GM20000 (cell line): ENCODE data around the gene GPC1.

Experiments used
- DNase-seq: peaks from one replicate; pipeline ENCODE4 v3.0.0; 2012; ENCODE audit warnings: low spot score
- CTCF ChIP-seq: IDR thresholded peaks from 2 replicates; pipeline ENCODE4 v1.5.1; 2012; ENCODE audit warnings: mild to moderate bottlenecking, control low read depth; ENCODE audit errors: extremely low read depth, missing control alignments

The GPC1 gene

DNA sequence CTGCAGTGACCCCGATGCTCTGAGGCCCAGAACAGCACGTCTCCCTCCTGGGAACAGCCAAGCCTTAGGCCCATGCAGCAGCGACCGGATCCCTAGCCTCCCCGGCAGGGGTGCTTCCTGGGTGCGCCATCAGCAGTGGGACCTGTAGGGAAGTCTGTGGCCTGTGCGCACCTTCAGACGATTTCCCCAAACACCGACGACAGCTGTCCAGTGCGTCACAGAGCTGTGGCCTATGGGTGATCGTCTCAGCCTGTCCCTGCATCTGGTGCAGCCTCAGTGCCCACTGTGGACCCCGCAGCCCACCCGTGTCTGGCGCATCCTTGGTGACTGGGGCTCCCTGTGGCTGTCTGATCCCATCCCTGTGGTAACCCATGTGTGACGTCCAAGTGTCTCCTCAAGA lies 9.0 kb downstream of the GPC1 start:
- no peak for DNase-seq
- no peak for TF ChIP-seq CTCF

DNA sequence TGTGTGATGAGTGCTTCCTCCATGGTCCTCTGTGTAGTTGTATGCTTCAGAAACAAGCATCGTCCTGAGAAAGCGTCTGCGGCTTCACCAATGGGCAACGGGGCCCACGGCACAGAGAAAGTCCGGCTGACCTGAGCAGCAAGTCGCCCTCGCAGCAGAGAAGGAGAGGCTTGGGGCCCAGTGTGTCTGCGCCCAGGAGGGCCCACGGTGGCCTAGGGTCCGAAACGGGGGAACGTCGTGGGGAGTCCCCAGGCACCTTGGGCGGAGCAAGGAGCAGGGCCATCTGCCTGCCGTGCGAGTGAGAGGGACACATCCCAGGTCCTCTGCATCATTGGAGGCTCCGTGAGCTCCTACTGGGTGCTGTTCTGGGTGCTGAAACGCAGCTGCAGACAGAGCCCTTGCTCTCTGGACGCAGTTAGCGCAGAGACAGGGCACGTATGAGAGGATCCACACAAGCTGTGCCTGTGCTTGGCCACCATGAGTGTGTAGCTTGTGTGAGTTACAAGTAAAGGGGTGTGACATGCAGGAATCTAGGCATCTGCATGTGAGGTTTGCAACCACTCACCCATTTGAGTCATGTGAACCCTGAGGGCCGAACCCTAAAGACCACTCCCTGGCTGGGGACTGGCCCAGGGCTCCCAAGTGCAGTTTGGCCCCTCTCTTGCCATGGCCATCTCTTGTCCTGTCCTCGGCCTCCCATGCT lies 10.6 kb downstream of the GPC1 start:
- no peak for DNase-seq
- no peak for TF ChIP-seq CTCF

- no peak for TF ChIP-seq CTCF
- DNase-seq = no peak
Measured at GRCh38 chr2:240446664-240447175, 11.3 kb downstream of the GPC1 start.

DNA sequence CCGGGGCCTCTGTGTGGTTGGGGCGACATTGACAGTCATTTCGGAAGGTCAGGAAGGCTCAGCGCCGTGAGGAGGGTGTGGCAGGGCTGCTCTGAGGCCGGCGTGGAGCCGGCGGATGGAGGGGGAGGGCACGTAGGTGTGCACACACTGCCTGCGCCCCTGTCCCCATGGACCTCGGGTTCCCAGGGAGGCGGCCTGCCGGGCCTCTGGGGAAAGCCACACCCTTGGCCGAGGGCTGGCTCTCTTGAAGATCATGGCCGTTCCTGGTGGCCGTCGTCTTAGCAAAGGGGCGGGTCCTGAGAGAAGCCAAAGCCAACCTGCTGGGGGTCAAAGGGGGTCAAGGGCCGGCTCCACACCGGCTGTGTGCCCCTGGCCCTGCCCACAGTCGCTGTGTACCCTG lies 11.9 kb downstream of the GPC1 start:
- DNase-seq = no peak
- TF ChIP-seq CTCF = no peak

- TF ChIP-seq CTCF = no peak
- DNase-seq = no peak
Measured at GRCh38 chr2:240447934-240448333, 12.5 kb downstream of the GPC1 start.

DNA sequence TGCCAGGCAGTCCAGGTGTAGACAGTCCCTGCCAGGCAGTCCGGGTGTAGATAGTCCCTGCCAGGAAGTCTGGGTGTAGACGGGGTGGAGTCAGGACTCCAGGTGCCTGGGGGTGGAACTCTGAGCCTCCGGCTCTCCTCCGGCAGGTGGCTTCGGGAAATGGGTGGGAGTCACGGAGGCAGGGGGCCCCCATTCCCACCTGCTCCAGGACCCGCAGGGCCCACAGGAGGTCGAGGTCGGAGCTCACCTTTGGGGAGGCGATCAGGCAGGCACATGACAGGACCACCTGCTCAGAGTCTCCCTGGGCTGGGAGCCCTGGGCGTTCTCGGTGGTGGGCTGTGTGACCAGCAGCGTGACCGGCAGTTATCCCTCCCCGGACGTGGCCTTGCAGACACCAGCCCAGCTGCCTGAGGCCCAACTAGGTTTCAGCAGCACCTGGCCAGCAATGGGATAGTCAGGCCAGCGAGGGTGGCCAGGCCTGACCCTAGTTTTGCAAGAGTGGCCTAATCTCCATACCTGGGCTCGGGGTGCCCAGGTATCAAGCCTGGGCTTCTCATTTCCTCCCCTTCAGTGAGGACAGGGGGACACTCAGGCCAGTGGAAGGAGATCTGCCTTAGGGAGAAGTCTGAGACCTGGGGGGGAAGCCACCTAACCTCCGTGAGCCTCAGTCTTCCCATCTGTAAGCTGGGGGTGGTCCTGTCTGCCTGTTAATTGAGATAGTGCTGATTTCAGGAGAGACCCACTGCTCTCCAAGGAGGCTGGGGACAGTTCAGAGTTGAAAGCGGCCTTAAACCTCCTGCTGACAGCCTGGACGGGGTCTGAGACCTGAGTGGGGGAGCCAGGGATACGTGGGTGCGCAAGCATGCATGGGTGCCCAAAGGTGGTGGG lies 13.2 kb downstream of the GPC1 start:
- no peak for TF ChIP-seq CTCF
- DNase-seq = no peak

DNA sequence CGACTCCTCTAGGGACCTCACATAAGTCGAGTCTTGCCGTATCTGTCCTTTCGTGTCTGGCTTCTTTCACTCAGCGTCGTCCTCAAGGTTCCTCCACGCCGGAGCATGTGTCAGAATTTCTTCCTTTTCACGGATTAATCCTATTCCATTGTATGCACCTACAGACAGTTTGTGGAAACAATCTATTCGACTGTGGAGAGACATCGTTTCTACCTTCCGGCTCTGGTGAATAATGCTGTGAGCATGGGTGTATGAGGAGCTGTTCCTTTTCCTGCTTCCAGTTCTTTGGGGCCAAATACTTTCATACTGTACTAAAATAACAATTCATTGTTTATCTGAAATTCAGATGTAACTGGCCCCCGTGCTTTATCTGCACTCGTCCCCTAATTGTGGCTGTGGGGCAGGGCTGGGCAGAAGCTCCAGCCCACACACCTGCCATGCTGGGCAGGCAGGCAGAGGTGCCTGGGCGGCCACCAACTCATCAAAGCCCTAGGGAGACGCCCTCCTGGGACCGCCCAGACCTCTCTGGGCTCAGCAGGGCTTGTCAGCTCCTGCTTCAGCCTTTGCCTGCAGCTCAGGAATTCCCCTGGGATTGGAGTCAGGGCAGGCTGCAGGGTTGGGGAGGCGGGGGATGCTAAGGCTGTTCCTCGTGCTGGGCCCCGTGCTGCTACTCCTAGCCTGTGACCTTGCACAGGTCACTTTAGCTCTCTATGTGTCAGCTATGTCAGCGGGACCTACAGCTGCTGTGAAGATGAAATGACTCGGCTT lies 14.5 kb downstream of the GPC1 start:
- no peak for TF ChIP-seq CTCF

More for the DNA sequence above, 14.5 kb downstream of the GPC1 start:
- no peak for DNase-seq
